Activated CD4-positive, alpha-beta T cell treated with anti-CD3 and anti-CD28 coated beads, Interleukin-2, amount 50 U/mL, for 24 hours (primary cell): ENCODE data around the gene MAN2C1.
"Not testable (repeated sequence)": the region's sequence is repeated elsewhere in the genome, so short reads cannot be mapped to it uniquely, and the experiment has no call there.

ENCODE experiments used
- DNase-seq, 2 donors: peaks; one replicate each; pipeline ENCODE4 v3.0.0-alpha.2; 2020; ENCODE audit warnings: low read depth in 1 of 2, low spot score in 1 of 2

Gene MAN2C1

DNA sequence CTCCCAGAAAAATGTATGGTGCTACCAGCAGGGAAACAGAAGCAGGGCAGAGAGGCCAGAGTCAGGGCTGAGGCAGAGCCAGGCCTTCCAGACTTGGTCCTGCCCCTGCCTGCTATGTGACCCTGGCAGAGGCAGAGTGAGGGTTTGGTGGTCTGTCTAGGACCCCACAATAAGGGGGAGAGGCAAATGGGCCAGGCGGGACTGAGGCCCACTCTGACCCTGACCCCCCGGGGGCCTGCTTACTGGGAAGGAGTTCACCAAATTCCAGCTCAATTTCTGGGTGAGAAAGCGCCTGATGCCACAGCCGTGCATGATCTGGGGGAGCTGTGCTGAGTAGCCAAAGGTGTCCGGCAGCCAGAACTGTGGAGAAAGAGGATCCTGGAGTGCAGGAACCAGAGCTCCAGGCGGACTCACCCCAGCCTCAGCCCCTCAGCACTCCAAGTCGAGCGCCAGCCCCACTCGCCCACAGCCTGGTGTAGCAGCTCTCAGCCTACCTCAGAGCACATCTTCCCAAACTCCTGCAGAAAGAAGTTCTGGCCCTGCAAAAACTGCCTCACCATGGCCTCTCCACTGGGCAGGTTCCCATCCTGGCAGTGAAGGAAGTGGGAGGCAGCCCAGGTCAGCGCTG is 6.9 kb downstream of the MAN2C1 start:
- no peak for DNase-seq

DNA sequence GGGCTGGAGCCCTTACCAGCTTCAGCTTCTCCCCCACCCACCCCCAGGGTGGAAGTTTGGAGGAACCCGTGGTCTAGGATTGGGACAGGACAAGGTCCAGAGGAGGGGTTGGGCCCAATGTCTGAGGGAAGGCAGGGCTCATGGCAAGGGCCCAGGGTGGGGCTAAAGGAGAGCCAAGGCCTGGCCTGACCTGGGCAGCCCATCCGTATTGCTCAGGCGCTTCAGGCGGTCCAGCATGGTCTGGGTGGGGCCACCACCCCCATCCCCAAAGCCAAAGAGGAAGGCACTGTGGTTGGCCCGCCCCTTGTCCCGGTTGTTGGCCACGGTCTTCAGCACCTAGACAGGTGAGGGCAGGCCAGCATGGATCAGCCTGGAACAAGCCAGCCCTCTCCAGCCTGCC is 7.6 kb downstream of the MAN2C1 start:
- no peak for DNase-seq

DNA sequence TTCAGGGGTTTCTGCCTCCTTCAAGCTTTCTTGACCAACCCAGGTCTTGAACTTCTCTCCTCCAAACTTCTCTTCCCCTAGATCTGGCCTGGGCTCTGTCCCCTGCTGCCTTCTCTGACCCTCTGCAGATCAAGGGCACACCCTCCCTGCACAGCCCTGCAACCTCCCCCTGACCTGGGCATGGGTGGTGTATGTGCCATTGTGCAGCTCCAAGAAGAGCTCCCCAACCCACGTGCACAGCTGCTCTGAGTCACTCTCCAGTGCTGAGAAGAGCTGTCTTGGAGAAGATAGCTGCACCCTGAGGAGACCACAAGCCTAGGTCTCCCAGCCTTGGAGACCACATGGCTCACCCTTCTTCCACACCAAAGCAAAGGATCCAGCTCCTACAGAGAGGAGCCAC is 8.0 kb downstream of the MAN2C1 start:
- no peak for DNase-seq

DNA sequence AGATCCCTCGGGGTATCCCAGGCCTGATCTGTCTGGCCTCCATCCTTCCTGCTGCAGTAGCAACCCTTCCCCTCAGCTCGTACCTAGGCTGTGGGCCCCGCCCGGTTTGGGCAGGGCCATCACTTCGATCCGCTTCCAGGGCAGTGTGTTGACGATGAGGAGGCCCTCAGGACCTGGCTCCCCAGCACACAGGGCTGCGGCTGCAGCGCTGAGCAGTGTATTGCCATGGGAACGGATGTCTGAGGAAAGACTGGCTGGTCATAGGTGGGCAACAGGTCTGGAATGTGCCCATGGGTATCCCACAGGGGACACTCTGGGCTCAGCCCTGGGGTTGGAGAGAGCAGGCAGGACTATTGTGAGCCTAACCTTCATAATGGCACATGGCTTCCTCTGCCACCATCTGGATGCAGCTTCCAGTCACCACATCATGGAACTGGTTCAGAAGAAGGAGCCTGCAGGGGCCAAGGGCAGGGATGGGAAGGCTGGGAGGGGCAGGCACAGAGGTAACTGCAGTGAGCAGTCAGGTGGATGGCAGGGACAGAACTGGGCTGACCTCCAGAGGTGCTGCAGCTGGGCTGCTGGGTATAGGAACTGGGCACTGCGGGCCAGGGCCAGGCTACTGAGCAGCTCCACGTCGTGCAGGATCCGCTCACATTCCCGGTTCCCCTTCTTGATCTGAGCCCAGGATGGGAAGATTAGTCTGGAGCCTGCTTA is 8.7 kb downstream of the MAN2C1 start:
- no peak for DNase-seq

DNA sequence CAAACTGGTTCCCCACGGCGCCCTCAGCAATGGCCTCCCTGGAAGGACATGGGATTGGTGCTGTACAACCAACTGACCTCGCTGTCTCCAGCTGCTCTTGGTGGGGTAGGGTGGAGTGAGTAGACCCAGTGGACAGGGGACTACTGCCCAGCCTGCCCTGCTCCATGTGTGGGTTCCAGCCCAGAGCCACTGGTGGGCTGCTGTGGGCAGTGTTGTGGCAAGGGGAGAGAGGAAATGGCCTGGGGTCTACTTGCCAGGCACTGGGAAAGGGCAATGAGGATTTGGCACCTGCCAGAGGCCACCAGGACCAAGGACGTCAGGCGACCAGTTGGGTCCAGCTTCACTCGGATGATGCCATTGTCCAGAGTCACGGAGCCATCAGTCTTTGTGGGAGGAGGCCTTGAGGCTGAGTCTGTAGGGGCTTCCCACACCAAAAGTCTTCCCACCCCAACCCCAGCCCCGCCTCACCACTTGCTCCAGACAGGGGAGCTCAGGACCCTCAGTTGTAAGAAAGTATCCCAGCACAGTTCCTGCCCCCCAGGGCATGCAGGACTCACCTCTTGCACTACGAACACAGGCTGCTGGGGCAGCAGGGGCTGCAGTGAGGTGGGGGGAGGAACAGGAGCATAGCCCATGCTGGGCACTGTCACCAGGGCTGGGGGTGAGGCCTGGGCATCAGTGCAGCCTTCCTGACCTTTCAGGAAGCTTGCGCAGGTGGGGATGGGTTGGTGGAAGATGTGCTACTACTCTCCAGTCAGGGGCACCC is 9.5 kb downstream of the MAN2C1 start:
- DNase-seq, result no peak

DNA sequence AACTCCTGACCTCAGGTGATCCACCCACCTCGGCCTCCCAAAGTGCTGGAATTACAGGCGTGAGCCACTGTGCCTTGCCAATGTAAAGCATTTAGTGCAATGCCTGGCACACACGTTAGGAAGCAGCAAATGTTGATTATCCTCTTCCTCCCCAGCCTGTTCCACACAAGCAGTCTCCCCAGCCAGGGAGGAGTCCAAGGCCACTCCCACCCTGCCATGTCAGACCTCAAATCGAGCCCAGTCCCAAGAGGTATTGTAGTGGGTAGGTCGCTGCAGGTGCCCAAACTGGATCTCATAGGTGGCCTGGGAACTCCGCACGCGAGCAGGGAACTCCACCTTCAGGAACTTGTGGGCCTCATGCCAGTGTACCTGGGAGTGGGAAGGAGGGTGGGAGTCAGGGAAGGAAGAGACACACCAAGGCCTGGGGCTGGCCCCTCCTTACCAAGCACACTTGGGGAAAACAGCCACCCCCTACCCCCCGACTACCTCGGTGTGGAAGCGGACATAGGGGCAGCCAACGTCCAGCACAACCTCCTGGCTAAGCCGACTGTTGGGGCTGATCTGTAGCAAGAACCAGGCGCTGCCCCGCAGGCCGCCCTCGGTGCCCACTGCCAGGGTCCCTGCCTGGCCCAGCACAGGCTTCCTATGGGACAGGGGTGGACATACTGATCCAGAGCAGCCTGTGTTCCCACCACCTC is 10.3 kb downstream of the MAN2C1 start:
- DNase-seq, result no peak

DNA sequence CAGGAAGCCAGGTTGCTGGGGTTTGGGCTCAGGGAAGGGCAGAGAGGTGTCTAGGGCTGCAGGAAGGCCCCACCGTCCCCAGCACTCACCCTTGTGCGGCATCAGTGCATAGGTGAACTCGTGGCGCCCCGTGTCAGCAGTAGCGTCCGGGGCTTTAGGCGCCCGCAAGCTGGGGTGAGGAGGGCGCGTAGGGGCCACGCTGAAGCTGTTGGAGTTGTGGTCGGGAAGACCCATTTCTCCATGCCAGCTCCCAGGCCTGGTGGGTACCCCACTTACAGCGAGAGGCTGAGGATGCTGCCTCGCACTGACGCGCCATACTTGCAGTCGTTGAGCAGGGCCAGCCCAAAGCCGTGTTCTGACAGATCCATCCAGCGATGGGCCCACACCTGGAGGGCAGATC is 11.9 kb downstream of the MAN2C1 start:
- DNase-seq, result no peak

DNA sequence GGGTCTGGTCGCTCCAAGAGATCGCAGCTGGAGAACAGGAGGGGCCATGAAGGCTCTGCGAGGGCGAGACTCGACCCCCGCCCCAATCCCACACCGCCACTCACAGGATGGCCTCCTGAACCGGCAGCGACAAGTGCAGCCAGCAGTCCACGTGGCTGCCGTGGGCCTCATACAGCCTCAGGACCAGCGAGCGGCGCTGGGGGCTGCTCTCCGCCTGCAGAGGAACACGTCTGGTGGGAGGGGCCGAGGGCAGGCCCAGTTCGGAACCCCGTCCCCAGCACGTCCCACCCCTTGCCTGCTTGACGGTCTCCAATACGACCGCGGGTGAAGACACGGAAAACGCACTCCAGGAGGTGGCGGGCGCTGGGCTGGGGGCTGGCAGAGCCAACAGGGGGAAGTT is 12.4 kb downstream of the MAN2C1 start:
- no peak for DNase-seq

DNA sequence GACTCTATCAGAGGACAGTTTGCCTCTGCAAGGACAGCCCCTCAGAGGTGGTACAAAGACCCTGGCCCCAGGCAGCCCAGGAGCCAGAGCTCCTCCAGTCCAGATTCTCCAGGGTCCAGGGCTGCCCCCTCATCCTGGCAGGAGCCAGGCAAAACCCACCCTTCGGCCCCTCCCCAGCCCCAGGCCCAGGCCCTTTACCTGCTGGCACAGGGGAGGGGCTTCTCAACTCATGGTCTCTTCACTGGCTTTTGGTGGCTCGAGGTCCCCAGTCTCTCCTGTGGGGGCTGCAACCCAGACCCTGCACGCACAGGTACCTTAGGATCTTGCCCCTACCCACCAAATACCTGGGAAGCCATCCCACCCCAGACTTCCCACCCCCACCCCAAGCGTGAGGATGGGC is 13.0 kb downstream of the MAN2C1 start:
- no peak for DNase-seq

DNA sequence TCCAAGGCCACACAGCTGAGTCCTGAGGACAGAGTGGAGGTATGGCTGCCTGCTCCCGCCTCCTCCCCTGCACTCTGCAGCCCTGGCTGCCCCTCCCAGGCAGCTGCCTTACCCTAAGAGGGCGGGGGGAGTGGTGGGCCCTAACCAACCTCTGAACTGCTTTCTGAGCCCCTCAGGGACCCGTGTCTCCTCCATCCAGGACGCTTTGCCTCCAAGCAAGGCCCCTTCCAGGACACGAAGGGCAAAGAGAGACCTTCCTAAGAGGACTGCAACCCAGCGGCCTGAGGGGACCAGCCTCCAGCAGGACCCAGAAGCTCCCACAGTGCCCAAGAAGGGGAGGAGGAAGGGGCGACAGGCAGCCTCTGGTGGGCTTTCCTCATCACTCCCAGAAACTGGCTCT is 14.0 kb downstream of the MAN2C1 start:
- DNase-seq, result no peak

DNA sequence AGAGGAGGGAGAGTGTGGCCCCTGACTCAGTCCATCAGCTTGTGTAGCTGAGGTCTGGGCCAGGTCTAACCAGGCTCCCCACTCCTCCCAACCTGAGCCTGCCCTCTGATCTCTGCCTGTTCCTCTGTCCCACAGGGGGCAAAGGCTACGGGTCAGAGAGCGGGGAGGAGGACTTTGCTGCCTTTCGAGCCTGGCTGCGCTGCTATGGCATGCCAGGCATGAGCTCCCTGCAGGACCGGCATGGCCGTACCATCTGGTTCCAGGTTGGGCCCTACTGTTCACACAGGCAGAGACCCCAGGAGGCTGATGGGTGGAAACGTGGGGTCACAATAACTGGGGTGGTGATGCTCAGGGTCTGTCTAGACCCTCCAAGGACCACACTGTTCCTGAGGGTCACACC is 14.8 kb downstream of the MAN2C1 start:
- DNase-seq, result no peak

DNA sequence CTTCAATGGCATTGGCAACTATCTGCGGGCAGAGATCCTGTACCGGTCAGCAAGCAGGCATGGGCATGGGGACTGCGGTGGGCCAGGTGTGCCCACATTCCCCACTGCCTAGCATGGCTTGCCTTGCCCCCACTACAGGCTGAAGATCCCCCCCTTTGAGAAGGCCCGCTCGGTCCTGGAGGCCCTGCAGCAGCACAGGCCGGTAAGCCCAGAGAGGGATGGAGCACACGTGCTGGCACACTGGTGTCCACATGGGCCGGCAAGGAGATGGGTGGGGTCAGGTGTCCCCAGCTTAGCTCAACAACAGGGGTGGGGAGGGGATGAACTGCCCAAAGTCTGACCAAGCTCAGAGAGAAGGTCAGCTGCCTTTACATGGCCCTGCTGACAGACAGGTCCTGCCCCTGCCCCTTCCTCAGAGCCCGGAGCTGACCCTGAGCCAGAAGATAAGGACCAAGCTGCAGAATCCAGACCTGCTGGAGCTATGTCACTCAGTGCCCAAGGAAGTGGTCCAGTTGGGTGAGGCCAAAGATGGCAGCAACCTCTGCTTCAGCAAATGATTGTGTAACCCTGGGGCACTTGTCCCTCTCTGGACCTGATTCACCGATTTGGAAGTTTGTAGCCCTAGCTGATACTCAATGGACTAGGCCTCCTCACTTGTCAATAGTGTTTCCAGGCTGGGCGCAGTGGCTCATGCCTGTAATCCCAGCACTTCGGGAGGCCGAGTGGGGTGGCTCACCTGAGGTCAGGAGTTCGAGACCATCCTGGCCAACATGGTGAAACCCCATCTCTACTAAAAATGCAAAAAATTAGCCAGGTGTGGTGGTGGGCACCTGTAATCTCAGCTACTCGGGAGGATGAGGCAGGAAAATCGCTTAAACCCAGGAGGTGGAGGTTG is 16.0 kb downstream of the MAN2C1 start:
- no peak for DNase-seq

DNA sequence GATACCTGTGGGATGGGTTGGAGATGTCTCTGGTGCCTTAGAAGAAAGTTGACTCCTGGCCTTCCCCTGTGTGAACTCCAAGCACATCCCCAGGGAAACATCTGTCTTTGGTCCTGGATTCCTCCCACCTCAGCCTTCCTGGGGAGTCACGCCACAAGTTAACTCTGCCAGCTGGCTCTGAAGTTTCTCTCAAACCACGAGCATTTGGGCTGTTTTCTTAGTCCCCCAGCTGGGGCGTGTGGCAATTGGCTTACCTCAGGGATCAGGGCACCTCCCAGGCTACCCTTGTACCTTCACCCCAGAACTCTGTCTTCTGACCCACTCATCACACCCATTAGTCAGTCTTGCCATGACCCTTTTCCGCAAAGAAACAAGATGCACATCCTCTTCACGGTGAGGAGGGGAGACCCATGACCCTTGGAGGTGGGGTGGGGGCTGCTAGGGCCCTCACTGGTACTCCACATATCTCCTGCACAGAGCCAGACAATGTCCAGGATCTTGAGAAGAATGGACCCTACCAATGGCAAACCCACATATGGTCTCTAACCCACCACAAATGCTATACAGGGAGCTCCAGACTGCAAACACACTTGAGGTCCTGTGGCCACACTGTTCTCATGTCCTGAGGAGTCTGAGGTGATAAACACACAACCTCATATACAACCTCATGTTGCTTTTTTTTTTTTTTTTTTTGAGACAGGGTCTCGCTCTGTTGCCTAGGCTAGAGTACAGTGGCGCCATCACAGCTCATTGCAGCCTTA is 17.6 kb downstream of the MAN2C1 start:
- DNase-seq, result no peak

DNA sequence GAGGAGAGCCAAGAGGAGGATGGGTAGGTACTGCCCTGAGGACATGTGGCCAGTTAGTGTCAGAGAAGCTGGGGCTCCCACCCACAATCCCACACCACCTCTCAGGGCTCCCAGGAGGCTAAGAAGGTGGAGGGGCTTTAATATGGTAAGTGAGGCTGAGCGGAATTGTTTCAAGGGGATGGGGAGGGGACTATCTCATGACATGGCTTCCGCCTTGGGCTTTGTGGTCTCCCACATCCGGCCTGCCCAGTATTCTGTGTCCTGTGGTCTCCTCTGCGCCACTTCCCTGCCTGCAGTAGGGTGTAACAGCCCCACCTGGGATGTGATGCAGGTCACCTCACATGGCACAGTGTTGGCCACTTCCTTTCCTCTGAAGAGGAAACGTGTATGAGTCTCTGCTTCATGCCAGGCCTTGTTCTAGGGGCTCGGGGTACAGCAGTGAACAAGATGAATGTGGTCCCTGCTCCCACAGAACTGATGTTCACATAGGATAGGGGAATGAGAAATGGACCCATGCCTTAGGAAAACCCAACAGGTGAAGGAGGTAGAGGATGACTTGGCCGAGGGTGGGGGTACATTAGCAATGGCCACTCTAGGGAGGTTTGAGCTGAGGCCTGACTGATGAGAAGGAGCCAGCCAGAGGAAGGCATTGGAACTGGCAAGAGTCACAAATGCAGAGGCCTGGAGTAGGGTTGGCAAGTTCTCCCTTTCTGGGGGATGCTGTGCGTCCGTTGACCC is 18.4 kb downstream of the MAN2C1 start:
- peak in 1 of 2 donors; percentile 33 for DNase-seq

DNA sequence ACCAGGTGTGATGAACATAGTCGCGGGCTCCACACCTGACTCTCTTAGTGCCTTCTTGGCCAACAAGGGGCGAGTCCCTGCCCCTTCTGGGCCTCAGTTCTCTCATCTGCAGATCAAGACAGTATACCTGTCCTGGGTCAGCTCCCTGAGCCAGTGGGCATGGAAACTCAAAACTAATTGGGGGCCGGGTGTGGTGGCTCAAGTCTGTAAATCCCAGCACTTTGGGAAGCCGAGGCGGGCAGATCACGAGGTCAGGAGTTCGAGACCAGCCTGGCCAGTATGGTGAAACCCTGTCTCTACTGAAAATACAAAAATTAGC is 19.1 kb downstream of the MAN2C1 start:
- DNase-seq, result not testable (repeated sequence)

DNA sequence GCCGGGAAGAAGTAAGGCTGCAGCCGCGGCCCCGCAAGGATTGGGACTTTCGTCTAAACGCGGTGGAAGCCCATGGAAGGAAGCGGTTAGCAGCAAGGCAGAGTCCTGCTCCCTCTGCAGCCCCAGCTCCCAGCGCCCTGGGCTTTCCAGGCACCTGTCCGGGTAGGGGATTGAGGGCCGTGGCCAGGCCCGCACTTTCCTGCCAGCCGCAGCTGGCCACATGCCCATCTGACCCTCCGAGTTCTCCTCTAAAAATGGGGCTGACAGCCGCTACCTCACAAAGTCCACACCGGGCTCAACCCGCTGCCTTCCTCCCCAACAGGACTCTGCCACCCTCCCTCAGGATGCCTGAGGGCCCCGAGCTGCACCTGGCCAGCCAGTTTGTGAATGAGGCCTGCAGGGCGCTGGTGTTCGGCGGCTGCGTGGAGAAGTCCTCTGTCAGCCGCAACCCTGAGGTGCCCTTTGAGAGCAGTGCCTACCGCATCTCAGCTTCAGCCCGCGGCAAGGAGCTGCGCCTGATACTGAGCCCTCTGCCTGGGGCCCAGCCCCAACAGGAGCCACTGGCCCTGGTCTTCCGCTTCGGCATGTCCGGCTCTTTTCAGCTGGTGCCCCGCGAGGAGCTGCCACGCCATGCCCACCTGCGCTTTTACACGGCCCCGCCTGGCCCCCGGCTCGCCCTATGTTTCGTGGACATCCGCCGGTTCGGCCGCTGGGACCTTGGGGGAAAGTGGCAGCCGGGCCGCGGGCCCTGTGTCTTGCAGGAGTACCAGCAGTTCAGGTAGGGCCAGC is 19.7 kb downstream of the MAN2C1 start:
- no peak for DNase-seq

DNA sequence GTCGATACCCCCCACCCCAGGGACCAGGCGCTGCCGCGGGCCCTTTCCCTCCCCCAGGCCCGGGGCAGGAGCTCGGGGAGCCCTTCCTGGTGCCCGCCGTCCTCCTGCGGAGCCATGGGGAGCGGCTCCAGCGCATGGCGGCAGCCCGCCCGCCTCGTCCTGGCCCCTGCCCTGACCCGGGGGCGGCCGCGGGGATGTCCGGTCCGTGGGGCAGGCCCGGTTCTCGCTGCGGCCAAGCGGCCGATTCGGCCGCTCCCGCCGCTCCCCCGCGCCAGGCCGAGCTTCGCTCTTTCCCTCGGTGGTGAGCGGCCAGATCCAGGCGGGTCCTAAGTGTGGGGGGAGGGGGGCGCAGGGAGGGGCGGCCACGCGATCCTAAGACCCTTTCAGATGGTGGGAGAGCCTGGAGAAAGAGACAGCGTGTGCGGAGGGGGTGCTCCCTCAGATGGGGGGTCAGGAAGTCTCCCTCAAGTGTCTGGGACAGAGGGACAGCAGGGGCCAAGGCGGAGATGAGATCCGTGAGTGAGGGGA is 20.3 kb downstream of the MAN2C1 start:
- no peak for DNase-seq

DNA sequence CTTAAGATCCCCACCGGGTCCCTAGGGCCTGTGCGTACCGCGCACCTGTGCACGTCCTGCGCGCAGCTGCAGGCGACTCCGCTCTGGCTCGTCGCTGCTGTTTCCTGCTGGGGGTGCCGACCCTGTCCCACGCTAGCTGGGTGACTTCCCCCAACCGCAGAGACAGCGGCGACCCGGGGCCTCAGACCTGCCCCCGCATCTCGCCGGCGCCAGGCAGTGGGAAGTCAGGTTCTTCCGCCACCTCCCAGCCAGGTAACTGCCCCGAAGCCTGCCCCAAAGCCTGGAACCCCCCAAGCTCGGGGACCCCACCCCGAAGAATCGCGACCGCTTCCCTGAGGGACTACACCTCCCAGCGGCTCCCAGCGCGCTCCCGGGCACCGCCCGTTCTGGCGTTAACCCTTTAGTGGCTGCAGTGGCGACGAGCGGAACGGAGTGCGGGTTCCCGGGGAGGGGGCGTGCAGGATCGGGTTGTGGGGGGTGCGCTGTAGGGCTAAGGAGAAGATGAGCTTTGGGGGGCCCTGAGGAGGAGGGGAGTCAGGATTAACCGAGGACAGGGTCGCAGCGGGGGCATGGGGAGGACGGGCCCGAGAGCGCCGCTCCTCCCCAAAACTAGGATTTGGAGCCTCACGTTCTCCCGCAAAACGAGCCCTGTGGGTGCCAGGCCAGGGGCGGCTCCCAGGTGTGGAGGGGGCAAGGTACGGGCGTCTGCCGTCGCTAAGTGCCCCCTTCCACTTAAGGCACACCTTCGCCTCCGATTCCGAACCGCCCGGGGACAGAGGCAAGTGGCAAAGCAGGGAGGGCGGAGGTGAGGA is 21.0 kb downstream of the MAN2C1 start:
- peak; percentile 33 to 34 for DNase-seq
